CD8-positive, alpha-beta memory T cell (primary cell): ENCODE measurements around the gene ETV4. TPM values are rescaled to one million over a fixed set of nuclear protein-coding genes. Genes with fewer than 3 reads are reported as not detected.

Experiments used
- polyA plus RNA-seq: library from polyadenylated mRNA; unstranded; fragments of 300-500 nt; fragmentation: Illumina TruSeq; gene quantifications from one replicate; pipeline ENCODE4 v1.2.3, GENCODE V29; 2021
- total RNA-seq, 2 experiments: library from RNA; stranded (reverse); gene quantifications; one replicate each; pipeline ENCODE4 v1.2.3, GENCODE V29; 2021

ETV4 gene
- total and polyA plus RNA-seq, 3 experiments from 2014 or later: 0.09 to 6.4 (median 5.3) TPM

Other genes with a start within 250 kb of the ETV4 start
- 1 to 10 TPM; 1.9 to 2.3 TPM for gene ARL4D, start 147.3 kb downstream of the ETV4 start, total RNA-seq
- 1.9 TPM for gene ARL4D, start 147.3 kb downstream of the ETV4 start, polyA plus RNA-seq
- 10 to 100 TPM; 64.8 to 70.8 TPM for gene DHX8, start 62.4 kb downstream of the ETV4 start, total RNA-seq
- gene DHX8, start 62.4 kb downstream of the ETV4 start, polyA plus RNA-seq: 41.6 TPM
- gene MEOX1, start 115.6 kb upstream of the ETV4 start, total RNA-seq: 1 to 10 TPM in 1 of 2 experiments, under 1 TPM in 1; 0.86 to 1.2 TPM
- gene MEOX1, start 115.6 kb upstream of the ETV4 start, polyA plus RNA-seq: 5.4 TPM
- not detected for gene SOST, start 212.5 kb upstream of the ETV4 start, total RNA-seq
- not detected for gene SOST, start 212.5 kb upstream of the ETV4 start, polyA plus RNA-seq
- gene DUSP3, start 232.6 kb upstream of the ETV4 start, total RNA-seq: 10 to 100 TPM; 14.0 to 14.4 TPM
- gene DUSP3, start 232.6 kb upstream of the ETV4 start, polyA plus RNA-seq: 7.7 TPM
- gene CFAP97D1, start 234.1 kb upstream of the ETV4 start, total RNA-seq: not detected
- not detected for gene CFAP97D1, start 234.1 kb upstream of the ETV4 start, polyA plus RNA-seq